Measurements from ENCODE around the gene DDIT3. TPM values are rescaled to one million over a fixed set of nuclear protein-coding genes. Genes with fewer than 3 reads are reported as not detected.

DDIT3 gene
- total RNA-seq, 2 experiments from 2014 or later, result 28.0 TPM

GRCh38 chr12:57476993-57477709 lies 43.2 kb downstream of the DDIT3 start:
- intact Hi-C loops (cut with micrococcal nuclease), result loop anchor here (5.0 kb wide), 1 partner anchor 45 kb away; the partner anchor contains the start of genes DDIT3 and MBD6
- Mint-ChIP-seq H3K4me3 (peak overlapping the region; percentile 89), H3K36me3 (ENCODE audit: low read depth) (peaks cover 50% of the 10 kb centered on the region), H3K27ac (peak overlapping the region; percentile 99), H3K9me3 (no peaks in the 10 kb centered on the region), H3K4me1 (ENCODE audit: low read depth) (peaks cover 59% of the 10 kb centered on the region), H3K27me3 (no peaks in the 10 kb centered on the region)
- TF ChIP-seq, protein P1, sequence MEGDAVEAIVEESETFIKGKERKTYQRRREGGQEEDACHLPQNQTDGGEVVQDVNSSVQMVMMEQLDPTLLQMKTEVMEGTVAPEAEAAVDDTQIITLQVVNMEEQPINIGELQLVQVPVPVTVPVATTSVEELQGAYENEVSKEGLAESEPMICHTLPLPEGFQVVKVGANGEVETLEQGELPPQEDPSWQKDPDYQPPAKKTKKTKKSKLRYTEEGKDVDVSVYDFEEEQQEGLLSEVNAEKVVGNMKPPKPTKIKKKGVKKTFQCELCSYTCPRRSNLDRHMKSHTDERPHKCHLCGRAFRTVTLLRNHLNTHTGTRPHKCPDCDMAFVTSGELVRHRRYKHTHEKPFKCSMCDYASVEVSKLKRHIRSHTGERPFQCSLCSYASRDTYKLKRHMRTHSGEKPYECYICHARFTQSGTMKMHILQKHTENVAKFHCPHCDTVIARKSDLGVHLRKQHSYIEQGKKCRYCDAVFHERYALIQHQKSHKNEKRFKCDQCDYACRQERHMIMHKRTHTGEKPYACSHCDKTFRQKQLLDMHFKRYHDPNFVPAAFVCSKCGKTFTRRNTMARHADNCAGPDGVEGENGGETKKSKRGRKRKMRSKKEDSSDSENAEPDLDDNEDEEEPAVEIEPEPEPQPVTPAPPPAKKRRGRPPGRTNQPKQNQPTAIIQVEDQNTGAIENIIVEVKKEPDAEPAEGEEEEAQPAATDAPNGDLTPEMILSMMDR (IDR thresholded peaks at IDR 0.05), result no peak
- no peak for ATAC-seq
- POLR2A ChIA-PET, result interaction anchor here (0.6 to 4.6 kb wide), 12 partner anchors 9 to 47 kb away, joined by 3 to 50 read pairs (median 6); partner anchors contain the start of genes DDIT3 and GLI1
- peak; percentile 27 for DNase-seq
- CTCF ChIA-PET, result interaction anchor here (0.8 to 9.9 kb wide), 12 partner anchors 9 to 848 kb away, joined by 3 to 152 read pairs (median 4); partner anchors contain the start of genes DDIT3, GLI1 and INHBE

DNA sequence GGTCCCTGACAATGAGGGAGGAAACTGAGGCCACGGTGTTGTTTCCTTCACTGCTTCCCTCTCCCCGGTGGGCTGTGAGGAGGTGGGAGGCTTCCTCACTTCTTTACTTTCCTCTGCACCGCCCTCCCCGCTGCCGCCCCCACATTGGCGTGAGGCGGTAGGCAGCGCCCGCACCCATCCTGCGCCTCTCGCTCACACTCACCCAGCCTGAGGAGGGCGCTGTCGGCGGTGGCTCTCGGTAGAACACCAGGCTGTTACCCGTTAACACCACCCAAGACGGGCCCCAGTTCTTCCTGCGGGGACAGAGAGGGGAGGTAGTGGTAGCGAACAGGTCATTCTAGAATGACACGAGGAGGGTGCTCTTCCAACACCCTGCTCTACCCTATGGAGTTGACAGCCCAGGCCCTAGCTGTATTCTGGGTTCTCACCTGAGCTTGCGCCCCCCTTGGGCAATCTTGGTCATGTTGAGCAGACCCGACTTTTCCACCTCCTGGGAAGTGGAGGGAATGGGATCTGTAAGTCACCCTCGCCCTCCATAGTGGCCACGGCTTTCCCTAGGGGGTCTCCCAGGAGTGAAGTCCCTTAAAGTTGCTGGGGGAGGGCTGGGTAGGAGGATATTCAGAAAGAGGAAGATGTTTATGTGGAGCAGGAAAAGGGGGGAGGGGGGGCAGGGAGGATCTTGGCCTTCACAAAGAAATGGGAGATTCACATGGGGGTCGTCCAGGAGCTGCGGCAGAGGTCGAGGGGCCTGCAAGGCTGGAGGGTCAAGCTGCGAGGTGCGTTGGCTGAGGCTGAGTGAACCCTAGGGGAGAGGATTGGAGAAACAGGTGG lies 43.9 kb downstream of the DDIT3 start:
- intact Hi-C loops (cut with micrococcal nuclease), result loop anchor here (5.0 kb wide), 1 partner anchor 46 kb away; the partner anchor contains the start of genes DDIT3 and MBD6
- peaks cover 58% of the 10 kb centered on the region for H3K4me1 Mint-ChIP-seq (ENCODE audit: low read depth)
- TF ChIP-seq, protein P1 (IDR thresholded peaks at IDR 0.05), result peak; percentile 95
- ATAC-seq (peak; percentile 67), DNase-seq (peak; percentile 93)
- H3K4me3 Mint-ChIP-seq, result peak overlapping the region; percentile 89
- H3K36me3 Mint-ChIP-seq (ENCODE audit: low read depth), result peaks cover 50% of the 10 kb centered on the region
- H3K9me3 Mint-ChIP-seq, result no peaks in the 10 kb centered on the region
- H3K27me3 Mint-ChIP-seq, result no peaks in the 10 kb centered on the region
- ChIA-PET CTCF (interaction anchor here (1.0 to 9.9 kb wide), 12 partner anchors 8 to 847 kb away, joined by 3 to 152 read pairs (median 4); partner anchors contain the start of genes DDIT3, GLI1 and INHBE), POLR2A (interaction anchor here (0.6 to 4.6 kb wide), 14 partner anchors 11 to 48 kb away, joined by 3 to 50 read pairs (median 6); partner anchors contain the start of genes DDIT3 and GLI1)
- peak overlapping the region; percentile 99 for H3K27ac Mint-ChIP-seq

GRCh38 chr12:57475271-57476161 lies 44.8 kb downstream of the DDIT3 start:
- peak overlapping the region; percentile 99 for H3K27ac Mint-ChIP-seq
- H3K36me3 Mint-ChIP-seq (ENCODE audit: low read depth), result peaks cover 50% of the 10 kb centered on the region
- H3K9me3 Mint-ChIP-seq, result no peaks in the 10 kb centered on the region
- CTCF ChIA-PET, result interaction anchor here (0.9 to 9.9 kb wide), 11 partner anchors 10 to 846 kb away, joined by 3 to 152 read pairs (median 4); partner anchors contain the start of genes GLI1 and MARS1
- peak overlapping the region; percentile 89 for H3K4me3 Mint-ChIP-seq
- intact Hi-C loops (cut with micrococcal nuclease), result loop anchor here (5.0 kb wide), 1 partner anchor 47 kb away; the partner anchor contains the start of genes DDIT3 and MBD6
- ATAC-seq (no peak), DNase-seq (peak; percentile 17)
- TF ChIP-seq, protein P1 (IDR thresholded peaks at IDR 0.05), result no peak
- peaks cover 50% of the 10 kb centered on the region for H3K4me1 Mint-ChIP-seq (ENCODE audit: low read depth)
- POLR2A ChIA-PET, result interaction anchor here (0.6 to 4.5 kb wide), 11 partner anchors 10 to 48 kb away, joined by 3 to 31 read pairs (median 7); partner anchors contain the start of gene GLI1
- no peaks in the 10 kb centered on the region for H3K27me3 Mint-ChIP-seq

- Mint-ChIP-seq H3K9me3 (no peaks in the 10 kb centered on the region), H3K4me3 (peak overlapping the region; percentile 43), H3K36me3 (ENCODE audit: low read depth) (peaks cover 51% of the 10 kb centered on the region), H3K4me1 (ENCODE audit: low read depth) (peaks cover 43% of the 10 kb centered on the region), H3K27me3 (no peaks in the 10 kb centered on the region), H3K27ac (peak overlapping the region; percentile 32)
- DNase-seq, result no peak
- POLR2A ChIA-PET, result interaction anchor here (1.3 to 4.5 kb wide), 6 partner anchors 9 to 42 kb away, joined by 3 to 31 read pairs (median 10); partner anchors contain the start of gene GLI1
- ATAC-seq, result no peak
- intact Hi-C loops (cut with micrococcal nuclease), result loop anchor here (5.0 kb wide), 1 partner anchor 47 kb away; the partner anchor contains the start of genes DDIT3 and MBD6
- CTCF ChIA-PET, result interaction anchor here (0.9 to 9.9 kb wide), 6 partner anchors 9 to 231 kb away, joined by 3 to 152 read pairs (median 4); partner anchors contain the start of genes GLI1 and MARS1
- TF ChIP-seq, protein P1 (IDR thresholded peaks at IDR 0.05), result no peak
Observed at GRCh38 chr12:57474862-57475261, 45.5 kb downstream of the DDIT3 start.

Data from activated CD8-positive, alpha-beta T cell treated with anti-CD3 and anti-CD28 coated beads for 36 hours (primary cell).